HG03159 (cell line): ENCODE results near the gene SLIT1.

ENCODE experiments used
- ATAC-seq: cut with Tn5 transposase; IDR thresholded peaks from one replicate; pipeline ENCODE4 v1.9.1; 2021; ENCODE audit warnings: mild to moderate bottlenecking, moderate library complexity; ENCODE audit not compliant: unreplicated experiment

Gene SLIT1

DNA sequence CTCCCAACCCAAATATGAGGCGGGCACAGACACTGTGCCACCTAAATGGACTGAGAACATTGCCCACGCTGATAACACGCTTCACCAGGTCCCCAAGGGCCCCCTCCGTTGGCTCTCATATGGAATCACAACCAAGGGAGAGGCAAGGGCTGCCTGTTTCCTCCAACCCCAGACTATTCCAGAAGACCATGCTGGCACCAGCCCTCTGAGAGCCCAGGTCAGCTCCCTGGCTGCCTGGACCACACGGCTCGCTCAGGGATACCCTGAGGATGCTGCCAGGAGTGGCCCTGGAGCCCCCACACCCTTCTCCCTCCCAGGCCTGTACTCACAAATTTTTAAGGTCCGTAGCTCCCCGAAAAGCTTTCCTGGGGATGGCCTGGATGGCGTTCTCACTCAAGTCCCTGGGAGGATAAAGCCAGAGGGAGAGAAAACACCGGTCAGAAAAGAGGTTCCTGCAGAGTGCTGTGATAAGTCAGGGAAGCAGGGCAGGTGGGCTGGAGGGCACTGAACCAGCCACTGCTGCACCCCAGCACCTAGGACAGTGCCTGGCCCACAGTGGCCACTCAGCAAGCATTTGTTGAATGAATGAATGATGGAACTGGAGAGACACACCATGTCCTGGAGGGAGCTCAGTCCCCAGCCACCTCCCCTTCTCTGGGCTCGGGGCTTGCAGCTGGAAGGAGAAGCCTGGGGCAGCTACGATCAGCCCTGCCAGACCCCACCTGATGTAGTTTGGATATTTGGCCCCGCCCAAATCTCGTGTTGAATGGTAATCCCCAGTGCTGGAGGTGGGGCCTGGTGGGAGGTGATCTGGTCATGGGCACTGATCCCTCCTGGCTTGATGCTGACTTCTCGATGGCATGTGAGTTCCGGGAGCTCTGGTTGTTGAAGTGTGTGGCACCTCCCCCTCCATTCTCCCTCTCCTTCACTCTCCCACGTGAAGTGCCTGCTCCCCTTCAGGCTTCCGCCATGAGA, 119.8 kb downstream of the SLIT1 start:
- ATAC-seq = no peak

- ATAC-seq = no peak
These were observed 120.6 kb downstream of the SLIT1 start for GRCh38 chr10:97065128-97065527.

- ATAC-seq = no peak
These were observed 121.5 kb downstream of the SLIT1 start for GRCh38 chr10:97063983-97064837.

GRCh38 chr10:97063271-97063982, 122.3 kb downstream of the SLIT1 start:
- no peak for ATAC-seq

DNA sequence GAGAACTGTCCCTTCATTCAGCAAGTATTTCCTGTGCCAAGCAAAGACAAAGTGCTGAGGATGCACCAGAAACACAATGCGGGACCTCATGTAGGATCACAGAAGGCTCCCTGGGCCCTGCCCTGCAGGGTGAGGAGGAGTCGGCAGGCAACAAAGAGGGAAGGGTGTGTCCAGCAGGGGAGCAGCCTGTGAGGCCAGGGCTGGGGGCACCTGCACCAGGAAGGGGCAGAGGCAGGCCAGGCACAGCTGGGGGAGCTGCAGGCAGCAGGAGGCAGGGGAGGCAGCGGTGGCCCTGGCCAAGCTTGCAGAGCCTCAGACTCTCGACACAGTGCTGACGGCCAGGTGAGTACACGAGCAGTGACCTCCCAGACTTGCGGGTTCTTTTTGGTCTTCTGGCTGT, 123.3 kb downstream of the SLIT1 start:
- no peak for ATAC-seq

GRCh38 chr10:97062046-97062445, 123.7 kb downstream of the SLIT1 start:
- no peak for ATAC-seq

DNA sequence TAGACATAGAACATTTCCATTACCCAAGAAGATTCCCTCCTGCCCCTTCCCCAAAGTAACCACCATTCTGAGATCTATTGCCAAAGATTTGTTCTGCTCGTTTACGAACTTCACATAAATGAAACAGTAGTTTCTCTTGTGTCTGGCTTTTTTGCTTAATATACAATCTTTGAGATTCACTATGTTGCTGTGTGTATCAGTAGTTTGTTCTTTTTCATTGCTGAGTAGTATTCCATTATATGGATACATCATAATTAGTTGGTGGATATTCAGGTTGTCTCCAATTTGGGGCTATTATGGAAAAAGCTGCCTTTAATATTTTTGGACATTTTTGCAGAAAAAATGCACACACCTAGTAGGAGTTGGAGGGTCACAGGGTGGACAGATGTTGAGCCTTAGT, 124.3 kb downstream of the SLIT1 start:
- ATAC-seq = no peak

DNA sequence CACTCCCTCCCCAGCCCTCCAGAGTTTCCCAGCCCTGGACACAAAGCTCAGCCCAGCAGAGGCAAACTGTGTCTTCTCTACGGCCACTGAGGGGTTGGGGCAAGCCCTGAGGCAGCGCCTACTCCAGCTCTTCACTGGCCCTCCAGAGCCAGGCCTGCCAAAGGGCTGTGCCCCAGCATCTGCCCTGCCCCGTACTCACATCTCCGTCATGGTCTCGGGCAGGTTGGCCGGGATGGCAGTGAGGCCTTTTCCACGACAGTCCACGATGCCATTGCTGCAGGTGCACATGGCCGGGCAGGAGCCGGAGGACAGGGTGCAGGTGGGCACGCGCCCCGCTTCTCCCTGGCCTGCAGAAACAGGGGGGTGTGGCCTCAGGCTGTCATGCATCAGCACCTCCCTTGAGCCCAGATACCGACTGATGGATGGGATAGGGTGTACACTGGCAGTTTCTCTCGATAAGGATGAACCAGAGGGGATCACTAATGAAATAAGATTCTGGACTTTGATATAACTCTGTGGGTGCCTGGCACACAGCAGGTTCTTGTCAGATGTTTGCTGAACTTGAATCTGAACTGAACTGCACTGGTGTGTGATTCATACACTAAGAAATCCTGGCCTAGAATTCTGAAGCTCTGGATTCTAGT, 125.2 kb downstream of the SLIT1 start:
- ATAC-seq = no peak

- ATAC-seq = no peak
These were observed 125.9 kb downstream of the SLIT1 start for GRCh38 chr10:97059872-97060205.

DNA sequence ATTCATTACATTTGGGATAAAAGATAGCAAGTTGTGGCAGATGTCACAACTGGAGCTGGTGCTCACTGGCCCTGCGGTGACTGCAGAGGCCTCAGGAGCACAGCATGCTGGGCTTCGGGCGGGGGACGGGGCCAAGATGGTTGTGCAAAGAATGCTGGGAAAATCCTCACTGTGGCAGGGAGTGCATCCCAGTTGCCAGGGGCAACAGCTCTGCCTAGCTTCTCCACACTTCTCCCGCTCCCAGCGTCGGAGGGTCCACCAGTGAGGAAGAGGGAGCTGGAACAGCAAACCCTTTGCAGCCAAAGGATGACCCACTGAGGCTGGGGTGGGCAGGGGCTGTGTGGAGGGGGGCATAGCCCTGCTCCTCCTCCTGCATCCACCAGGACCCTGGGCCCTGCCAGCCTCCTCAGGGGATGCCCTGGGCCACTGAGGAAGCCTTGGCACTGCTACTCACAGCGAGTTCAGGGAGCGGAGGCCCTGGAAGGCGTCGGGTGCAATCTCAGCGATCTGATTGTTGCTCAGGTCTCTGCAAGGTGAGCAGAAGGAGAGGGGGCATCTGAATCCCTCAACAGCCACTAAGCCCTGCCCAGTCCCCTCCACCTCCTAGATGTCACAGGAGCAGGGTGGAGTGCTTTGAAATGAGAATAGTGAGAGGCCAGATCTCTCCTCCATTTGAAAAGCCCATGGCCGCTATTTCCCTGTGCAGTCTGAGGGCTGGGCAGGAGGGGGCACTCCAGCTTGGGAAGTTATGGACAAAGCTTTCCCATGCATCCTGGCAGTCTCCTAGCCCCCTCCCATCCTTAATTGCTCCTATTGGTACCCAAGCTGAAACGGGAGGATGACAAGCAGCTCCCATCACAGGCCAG, 126.5 kb downstream of the SLIT1 start:
- no peak for ATAC-seq

GRCh38 chr10:97058521-97058920, 127.2 kb downstream of the SLIT1 start:
- no peak for ATAC-seq

DNA sequence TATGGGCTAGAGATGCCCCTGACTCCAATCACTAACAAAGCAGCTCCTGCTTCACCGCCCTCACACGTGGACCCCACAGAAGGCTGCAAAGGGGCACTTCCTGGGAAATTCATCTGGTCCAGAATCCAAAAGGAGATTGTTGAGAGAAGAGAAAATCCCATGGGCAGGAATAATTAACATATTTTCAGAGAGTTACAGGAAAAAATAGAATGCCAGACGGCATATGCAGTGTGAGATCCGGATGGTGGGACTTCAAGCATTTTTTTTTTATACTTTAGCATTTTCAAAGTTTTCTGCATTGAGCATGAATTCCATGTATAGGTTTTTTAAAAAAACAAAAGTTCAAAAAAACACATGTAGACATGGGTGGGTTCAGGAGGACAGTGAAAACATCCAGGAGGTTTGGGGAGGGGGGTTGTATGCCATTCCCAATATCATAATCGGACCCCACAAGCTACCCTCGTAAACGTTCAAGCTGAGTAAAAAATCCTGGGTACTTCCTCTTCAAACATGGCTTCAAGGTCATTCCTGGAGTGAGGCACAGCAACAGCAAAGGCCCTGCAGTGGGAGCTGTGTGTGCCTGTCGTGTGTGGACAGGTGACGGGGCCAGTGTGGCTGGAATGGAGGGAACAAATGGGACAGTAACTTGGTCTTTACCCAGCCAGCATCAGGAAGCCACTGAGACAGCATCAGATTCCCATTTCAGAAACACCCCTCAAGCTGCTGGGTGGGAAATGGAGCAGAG, 128.1 kb downstream of the SLIT1 start:
- no peak for ATAC-seq

DNA sequence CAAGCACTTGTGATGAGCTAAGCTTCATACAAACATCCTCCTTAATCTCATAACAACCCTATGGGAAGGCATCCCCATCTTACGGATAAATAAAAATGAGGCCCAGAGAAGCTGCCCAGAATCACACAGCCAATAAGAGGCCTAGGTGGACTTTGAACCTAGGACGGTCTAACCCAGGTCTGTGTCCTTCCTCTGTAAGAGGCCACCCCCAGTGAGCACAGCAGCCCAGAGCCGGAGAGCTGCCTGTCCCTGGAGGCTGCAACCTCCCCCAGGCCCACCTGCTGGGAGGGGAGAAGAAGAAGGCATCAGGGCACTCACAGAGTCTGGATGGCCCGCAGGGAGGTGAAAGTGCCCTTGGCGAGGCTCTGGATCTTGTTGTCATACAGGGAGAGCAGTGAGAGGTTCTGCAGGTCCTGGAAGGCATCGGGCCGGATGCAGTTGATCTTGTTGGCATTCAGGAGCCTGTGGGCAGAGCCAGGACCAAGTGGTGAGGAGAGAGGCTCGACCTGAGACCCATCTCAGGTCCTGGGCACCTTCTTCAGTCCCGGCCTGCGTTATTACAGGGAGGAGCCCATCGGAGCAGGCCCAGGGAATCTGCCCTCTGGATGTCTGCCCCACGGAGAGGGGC, 129.6 kb downstream of the SLIT1 start:
- ATAC-seq = no peak

GRCh38 chr10:97053276-97053675, 132.5 kb downstream of the SLIT1 start:
- ATAC-seq = no peak

DNA sequence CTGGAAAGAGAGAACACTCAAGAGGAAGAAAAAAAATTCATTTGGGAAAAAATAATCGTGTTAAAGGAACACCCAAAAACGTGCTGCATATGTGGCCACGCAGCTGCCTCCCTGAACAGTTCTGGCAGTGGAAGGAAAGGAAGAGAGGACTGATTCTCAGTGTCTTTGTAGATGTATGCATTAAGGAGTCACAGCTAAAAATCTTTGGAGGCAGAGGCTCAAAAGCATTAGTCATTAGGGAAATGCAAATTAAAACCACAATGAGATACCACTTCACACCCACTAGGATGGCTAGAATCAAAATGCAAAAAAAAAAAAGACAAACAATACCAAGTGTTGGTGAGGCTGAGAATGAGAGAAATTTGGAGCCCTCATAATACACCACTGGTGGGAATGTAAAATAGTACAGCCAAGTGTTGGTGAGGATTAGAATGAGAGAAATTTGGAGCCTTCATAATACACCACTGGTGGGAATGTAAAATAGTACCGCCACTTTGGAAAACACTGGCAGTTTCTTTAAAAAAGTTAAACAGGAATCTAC, 134.7 kb downstream of the SLIT1 start:
- ATAC-seq = no peak

GRCh38 chr10:97050205-97050745, 135.5 kb downstream of the SLIT1 start:
- ATAC-seq = no peak

- ATAC-seq = no peak
These were observed 136.1 kb downstream of the SLIT1 start for GRCh38 chr10:97049670-97050069.
